ENCODE data around the gene KDM1A.

KDM1A gene

DNA sequence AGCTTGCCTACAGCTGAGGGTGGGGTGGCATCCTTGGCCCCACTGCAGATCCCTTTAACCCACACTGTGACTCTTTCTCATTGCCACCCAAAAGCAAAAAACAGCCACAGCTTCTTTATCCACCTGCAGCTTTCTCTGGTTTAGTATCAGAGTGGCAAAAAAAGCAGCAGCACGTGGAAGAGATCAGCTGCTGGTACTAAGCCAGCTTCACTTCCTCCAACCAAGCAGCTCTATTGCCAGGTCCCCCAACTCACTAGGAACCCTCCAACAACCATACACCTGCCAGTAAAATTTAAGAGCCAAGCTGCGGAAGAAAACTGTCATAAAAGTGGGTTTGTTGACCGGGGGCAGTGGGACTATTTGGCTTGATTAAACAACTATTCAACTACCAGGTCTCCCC, 66.4 kb downstream of the KDM1A start:
- no peak for DNase-seq (ENCODE audit: low read depth)
- TF ChIP-seq, protein P1, sequence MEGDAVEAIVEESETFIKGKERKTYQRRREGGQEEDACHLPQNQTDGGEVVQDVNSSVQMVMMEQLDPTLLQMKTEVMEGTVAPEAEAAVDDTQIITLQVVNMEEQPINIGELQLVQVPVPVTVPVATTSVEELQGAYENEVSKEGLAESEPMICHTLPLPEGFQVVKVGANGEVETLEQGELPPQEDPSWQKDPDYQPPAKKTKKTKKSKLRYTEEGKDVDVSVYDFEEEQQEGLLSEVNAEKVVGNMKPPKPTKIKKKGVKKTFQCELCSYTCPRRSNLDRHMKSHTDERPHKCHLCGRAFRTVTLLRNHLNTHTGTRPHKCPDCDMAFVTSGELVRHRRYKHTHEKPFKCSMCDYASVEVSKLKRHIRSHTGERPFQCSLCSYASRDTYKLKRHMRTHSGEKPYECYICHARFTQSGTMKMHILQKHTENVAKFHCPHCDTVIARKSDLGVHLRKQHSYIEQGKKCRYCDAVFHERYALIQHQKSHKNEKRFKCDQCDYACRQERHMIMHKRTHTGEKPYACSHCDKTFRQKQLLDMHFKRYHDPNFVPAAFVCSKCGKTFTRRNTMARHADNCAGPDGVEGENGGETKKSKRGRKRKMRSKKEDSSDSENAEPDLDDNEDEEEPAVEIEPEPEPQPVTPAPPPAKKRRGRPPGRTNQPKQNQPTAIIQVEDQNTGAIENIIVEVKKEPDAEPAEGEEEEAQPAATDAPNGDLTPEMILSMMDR (IDR thresholded peaks at IDR 0.05; ENCODE audit: control insufficient read depth, insufficient read depth, low read depth, low read length, missing control alignments): no peak
- H3K4me3 ChIP-seq (ENCODE audit: control insufficient read depth, low read depth, low read length): no peak overlapping the region

GRCh38 chr1:23088027-23088426, 68.8 kb downstream of the KDM1A start:
- TF ChIP-seq, protein P1 (IDR thresholded peaks at IDR 0.05; ENCODE audit: control insufficient read depth, insufficient read depth, low read depth, low read length, missing control alignments): no peak
- no peak for DNase-seq (ENCODE audit: low read depth)
- H3K4me3 ChIP-seq (ENCODE audit: control insufficient read depth, low read depth, low read length): no peak overlapping the region

DNA sequence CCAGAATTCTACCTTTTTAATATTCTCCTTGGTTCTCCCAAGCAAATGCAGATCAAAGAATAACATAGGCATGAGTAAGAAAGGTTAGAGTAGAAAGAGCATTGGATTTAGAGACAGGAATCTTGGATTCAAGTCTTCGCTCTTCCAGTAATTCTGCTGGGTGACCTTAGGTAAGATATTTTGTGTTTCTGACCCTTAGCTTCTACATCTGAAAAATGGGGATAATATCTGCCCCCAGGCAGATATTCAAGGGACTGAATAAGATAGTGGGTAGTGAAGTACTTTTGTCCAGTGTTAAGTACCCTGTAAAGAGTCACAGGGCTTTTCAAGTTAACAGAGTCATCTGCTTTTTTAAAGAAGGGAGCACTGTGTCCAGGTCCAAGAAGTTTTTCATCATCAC, 70.8 kb downstream of the KDM1A start:
- TF ChIP-seq, protein P1 (IDR thresholded peaks at IDR 0.05; ENCODE audit: control insufficient read depth, insufficient read depth, low read depth, low read length, missing control alignments): no peak
- no peak for DNase-seq (ENCODE audit: low read depth)
- no peak overlapping the region for H3K4me3 ChIP-seq (ENCODE audit: control insufficient read depth, low read depth, low read length)

DNA sequence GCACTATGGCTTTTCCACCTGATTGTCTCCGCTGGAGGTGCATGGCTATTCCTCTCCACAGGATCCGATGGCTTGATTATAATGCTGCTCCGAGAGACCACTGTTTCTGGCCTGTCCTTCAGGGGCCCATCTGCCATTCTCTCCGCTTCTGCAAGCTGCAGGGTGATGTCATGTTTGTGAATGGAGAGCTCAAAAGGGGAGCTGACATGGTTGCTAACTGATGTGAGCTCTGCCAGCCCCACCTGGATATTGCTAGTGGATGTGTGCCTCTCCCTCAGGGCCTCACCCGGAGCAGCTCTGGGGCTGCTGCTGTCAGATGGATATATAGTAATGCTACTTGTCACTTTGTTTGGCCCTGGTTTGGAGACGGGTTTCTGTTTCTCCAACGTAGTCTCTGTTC, 72.3 kb downstream of the KDM1A start:
- DNase-seq (ENCODE audit: low read depth): no peak
- no peak overlapping the region for H3K4me3 ChIP-seq (ENCODE audit: control insufficient read depth, low read depth, low read length)
- TF ChIP-seq, protein P1 (IDR thresholded peaks at IDR 0.05; ENCODE audit: control insufficient read depth, insufficient read depth, low read depth, low read length, missing control alignments): no peak

GRCh38 chr1:23092447-23092846, 73.2 kb downstream of the KDM1A start:
- TF ChIP-seq, protein P1 (IDR thresholded peaks at IDR 0.05; ENCODE audit: control insufficient read depth, insufficient read depth, low read depth, low read length, missing control alignments): no peak
- DNase-seq (ENCODE audit: low read depth): no peak
- no peak overlapping the region for H3K4me3 ChIP-seq (ENCODE audit: control insufficient read depth, low read depth, low read length)

DNA sequence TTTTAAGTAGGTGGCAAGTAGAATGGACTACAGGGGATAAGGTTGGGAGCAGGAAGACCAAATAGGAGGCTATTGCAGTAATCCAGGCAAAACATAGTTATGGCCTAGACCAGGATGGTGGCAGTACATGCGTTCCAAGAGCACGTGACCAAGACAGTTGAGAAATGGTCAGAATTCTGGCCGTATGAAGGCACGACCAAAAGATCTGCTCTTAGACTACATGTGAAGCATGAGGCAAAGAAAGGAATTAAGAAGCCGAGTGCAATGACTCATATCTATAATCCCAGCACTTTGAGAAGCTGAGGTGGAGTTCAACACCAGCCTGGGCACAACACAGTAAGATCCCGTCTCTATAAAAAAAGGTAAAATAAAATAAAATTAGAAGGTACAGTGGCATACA, 78.0 kb downstream of the KDM1A start:
- H3K4me3 ChIP-seq (ENCODE audit: control insufficient read depth, low read depth, low read length): no peak overlapping the region
- TF ChIP-seq, protein P1 (IDR thresholded peaks at IDR 0.05; ENCODE audit: control insufficient read depth, insufficient read depth, low read depth, low read length, missing control alignments): no peak
- DNase-seq (ENCODE audit: low read depth): no peak

Measured in AG09309 (cell line).